ENCODE results near the gene CKAP5.

CKAP5 gene

GRCh38 chr11:46761807-46762206 is 84.3 kb downstream of the CKAP5 start:
- H3K27ac ChIP-seq (ENCODE audit: low read depth, low read length), result no peak overlapping the region
- no peaks in the 10 kb centered on the region; the same call in 1 of the 2 replicates for H4K20me1 ChIP-seq (ENCODE audit: control insufficient read depth, insufficient read depth, low read depth, low read length)
- TF ChIP-seq EZH2phosphoT487 (IDR thresholded peaks at IDR 0.05; ENCODE audit: borderline replicate concordance, low read length), result no peak
- TF ChIP-seq, protein P1, sequence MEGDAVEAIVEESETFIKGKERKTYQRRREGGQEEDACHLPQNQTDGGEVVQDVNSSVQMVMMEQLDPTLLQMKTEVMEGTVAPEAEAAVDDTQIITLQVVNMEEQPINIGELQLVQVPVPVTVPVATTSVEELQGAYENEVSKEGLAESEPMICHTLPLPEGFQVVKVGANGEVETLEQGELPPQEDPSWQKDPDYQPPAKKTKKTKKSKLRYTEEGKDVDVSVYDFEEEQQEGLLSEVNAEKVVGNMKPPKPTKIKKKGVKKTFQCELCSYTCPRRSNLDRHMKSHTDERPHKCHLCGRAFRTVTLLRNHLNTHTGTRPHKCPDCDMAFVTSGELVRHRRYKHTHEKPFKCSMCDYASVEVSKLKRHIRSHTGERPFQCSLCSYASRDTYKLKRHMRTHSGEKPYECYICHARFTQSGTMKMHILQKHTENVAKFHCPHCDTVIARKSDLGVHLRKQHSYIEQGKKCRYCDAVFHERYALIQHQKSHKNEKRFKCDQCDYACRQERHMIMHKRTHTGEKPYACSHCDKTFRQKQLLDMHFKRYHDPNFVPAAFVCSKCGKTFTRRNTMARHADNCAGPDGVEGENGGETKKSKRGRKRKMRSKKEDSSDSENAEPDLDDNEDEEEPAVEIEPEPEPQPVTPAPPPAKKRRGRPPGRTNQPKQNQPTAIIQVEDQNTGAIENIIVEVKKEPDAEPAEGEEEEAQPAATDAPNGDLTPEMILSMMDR (IDR thresholded peaks at IDR 0.05; ENCODE audit: low read depth, low read length, poor library complexity, severe bottlenecking), result no peak
- H3K9me3 ChIP-seq (ENCODE audit: control insufficient read depth, insufficient read depth, low read length), result no peaks in the 10 kb centered on the region
- H3K79me2 ChIP-seq (ENCODE audit: control insufficient read depth, low read length), result no peaks in the 10 kb centered on the region
- no peak overlapping the region for H3K4me2 ChIP-seq (ENCODE audit: low read length)
- no peak overlapping the region for H3K4me3 ChIP-seq (ENCODE audit: low read length)
- no peaks in the 10 kb centered on the region for H3K4me1 ChIP-seq (ENCODE audit: control insufficient read depth, low read length)
- H3K27me3 ChIP-seq (ENCODE audit: control insufficient read depth, low read length), result no peaks in the 10 kb centered on the region
- no peaks in the 10 kb centered on the region for H3F3A ChIP-seq (ENCODE audit: control insufficient read depth, insufficient read depth)
- H3K36me3 ChIP-seq (ENCODE audit: control insufficient read depth, low read length), result peaks cover 86% of the 10 kb centered on the region
- H3K9me2 ChIP-seq (replicated peaks; ENCODE audit: control insufficient read depth, low read length), result no peaks in the 10 kb centered on the region

DNA sequence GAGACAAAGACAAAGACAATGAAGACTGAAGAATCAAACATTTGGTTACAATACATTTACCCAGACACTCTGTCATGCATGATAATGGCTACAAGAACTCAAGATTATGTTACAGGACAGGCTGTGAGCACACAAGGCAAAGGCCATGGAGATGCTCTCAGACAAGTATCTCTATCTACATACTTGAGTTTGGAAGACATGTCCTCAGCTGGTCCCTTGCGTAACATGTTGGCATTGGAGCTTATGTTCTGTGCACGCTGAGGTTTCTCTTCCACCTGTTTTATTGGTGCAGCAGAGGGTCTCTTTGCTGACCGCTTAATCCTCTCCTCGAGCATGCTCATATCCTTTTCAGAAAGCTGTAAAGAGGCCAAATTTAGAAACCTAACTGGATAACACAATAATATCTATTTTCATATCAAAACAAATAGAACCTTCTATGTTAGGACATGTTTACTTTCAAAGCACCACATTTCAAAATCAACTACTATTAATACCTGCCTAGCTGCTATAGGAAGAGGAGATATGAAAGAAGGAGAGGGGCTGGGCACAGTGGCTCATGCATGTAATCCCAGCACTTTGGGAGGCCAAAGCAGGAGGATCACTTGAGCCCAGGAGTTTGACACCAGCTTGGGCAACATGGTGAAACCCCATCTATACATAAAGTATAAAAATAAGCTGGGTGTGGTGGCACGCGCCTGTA is 85.5 kb downstream of the CKAP5 start:
- Histone ChIP-seq H3K27me3 (ENCODE audit: control insufficient read depth, low read length) (no peaks in the 10 kb centered on the region), H3K4me3 (ENCODE audit: low read length) (no peak overlapping the region), H4K20me1 (ENCODE audit: control insufficient read depth, insufficient read depth, low read depth, low read length) (no peaks in the 10 kb centered on the region; the same call in 1 of the 2 replicates), H3F3A (ENCODE audit: control insufficient read depth, insufficient read depth) (no peaks in the 10 kb centered on the region), H3K27ac (ENCODE audit: low read depth, low read length) (no peak overlapping the region), H3K9me2 (replicated peaks; ENCODE audit: control insufficient read depth, low read length) (no peaks in the 10 kb centered on the region), H3K4me2 (ENCODE audit: low read length) (no peak overlapping the region), H3K4me1 (ENCODE audit: control insufficient read depth, low read length) (no peaks in the 10 kb centered on the region), H3K9me3 (ENCODE audit: control insufficient read depth, insufficient read depth, low read length) (no peaks in the 10 kb centered on the region), H3K79me2 (ENCODE audit: control insufficient read depth, low read length) (no peaks in the 10 kb centered on the region), H3K36me3 (ENCODE audit: control insufficient read depth, low read length) (peaks cover 87% of the 10 kb centered on the region)
- no peak for TF ChIP-seq EZH2phosphoT487 (IDR thresholded peaks at IDR 0.05; ENCODE audit: borderline replicate concordance, low read length)
- TF ChIP-seq, protein P1 (IDR thresholded peaks at IDR 0.05; ENCODE audit: low read depth, low read length, poor library complexity, severe bottlenecking), result no peak

- no peaks in the 10 kb centered on the region for H3F3A ChIP-seq (ENCODE audit: control insufficient read depth, insufficient read depth)
- no peaks in the 10 kb centered on the region for H3K9me2 ChIP-seq (replicated peaks; ENCODE audit: control insufficient read depth, low read length)
- peaks cover 93% of the 10 kb centered on the region for H3K36me3 ChIP-seq (ENCODE audit: control insufficient read depth, low read length)
- no peaks in the 10 kb centered on the region for H3K4me1 ChIP-seq (ENCODE audit: control insufficient read depth, low read length)
- no peaks in the 10 kb centered on the region; the same call in 1 of the 2 replicates for H4K20me1 ChIP-seq (ENCODE audit: control insufficient read depth, insufficient read depth, low read depth, low read length)
- H3K4me3 ChIP-seq (ENCODE audit: low read length), result no peak overlapping the region
- H3K27me3 ChIP-seq (ENCODE audit: control insufficient read depth, low read length), result no peaks in the 10 kb centered on the region
- no peak for TF ChIP-seq EZH2phosphoT487 (IDR thresholded peaks at IDR 0.05; ENCODE audit: borderline replicate concordance, low read length)
- H3K79me2 ChIP-seq (ENCODE audit: control insufficient read depth, low read length), result no peaks in the 10 kb centered on the region
- H3K27ac ChIP-seq (ENCODE audit: low read depth, low read length), result no peak overlapping the region
- H3K9me3 ChIP-seq (ENCODE audit: control insufficient read depth, insufficient read depth, low read length), result no peaks in the 10 kb centered on the region
- H3K4me2 ChIP-seq (ENCODE audit: low read length), result no peak overlapping the region
Observed at GRCh38 chr11:46759196-46759595, 86.9 kb downstream of the CKAP5 start.

GRCh38 chr11:46755962-46756361 is 90.1 kb downstream of the CKAP5 start:
- H3K27ac ChIP-seq (ENCODE audit: low read depth, low read length), result no peak overlapping the region
- TF ChIP-seq EZH2phosphoT487 (IDR thresholded peaks at IDR 0.05; ENCODE audit: borderline replicate concordance, low read length), result no peak
- TF ChIP-seq, protein P1 (IDR thresholded peaks at IDR 0.05; ENCODE audit: low read depth, low read length, poor library complexity, severe bottlenecking), result no peak
- H3K27me3 ChIP-seq (ENCODE audit: control insufficient read depth, low read length), result no peaks in the 10 kb centered on the region
- peaks cover 88% of the 10 kb centered on the region for H3K36me3 ChIP-seq (ENCODE audit: control insufficient read depth, low read length)
- H3K9me2 ChIP-seq (replicated peaks; ENCODE audit: control insufficient read depth, low read length), result no peaks in the 10 kb centered on the region
- H3K4me3 ChIP-seq (ENCODE audit: low read length), result no peak overlapping the region
- no peak overlapping the region for H3K4me2 ChIP-seq (ENCODE audit: low read length)
- no peaks in the 10 kb centered on the region for H3K4me1 ChIP-seq (ENCODE audit: control insufficient read depth, low read length)
- no peaks in the 10 kb centered on the region for H3K9me3 ChIP-seq (ENCODE audit: control insufficient read depth, insufficient read depth, low read length)
- H3F3A ChIP-seq (ENCODE audit: control insufficient read depth, insufficient read depth), result no peaks in the 10 kb centered on the region
- H3K79me2 ChIP-seq (ENCODE audit: control insufficient read depth, low read length), result no peaks in the 10 kb centered on the region
- no peaks in the 10 kb centered on the region; the same call in 1 of the 2 replicates for H4K20me1 ChIP-seq (ENCODE audit: control insufficient read depth, insufficient read depth, low read depth, low read length)

Data from DOHH2 (cell line).